ENCODE data around the gene MECP2.

- TF ChIP-seq, protein P1, sequence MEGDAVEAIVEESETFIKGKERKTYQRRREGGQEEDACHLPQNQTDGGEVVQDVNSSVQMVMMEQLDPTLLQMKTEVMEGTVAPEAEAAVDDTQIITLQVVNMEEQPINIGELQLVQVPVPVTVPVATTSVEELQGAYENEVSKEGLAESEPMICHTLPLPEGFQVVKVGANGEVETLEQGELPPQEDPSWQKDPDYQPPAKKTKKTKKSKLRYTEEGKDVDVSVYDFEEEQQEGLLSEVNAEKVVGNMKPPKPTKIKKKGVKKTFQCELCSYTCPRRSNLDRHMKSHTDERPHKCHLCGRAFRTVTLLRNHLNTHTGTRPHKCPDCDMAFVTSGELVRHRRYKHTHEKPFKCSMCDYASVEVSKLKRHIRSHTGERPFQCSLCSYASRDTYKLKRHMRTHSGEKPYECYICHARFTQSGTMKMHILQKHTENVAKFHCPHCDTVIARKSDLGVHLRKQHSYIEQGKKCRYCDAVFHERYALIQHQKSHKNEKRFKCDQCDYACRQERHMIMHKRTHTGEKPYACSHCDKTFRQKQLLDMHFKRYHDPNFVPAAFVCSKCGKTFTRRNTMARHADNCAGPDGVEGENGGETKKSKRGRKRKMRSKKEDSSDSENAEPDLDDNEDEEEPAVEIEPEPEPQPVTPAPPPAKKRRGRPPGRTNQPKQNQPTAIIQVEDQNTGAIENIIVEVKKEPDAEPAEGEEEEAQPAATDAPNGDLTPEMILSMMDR (IDR thresholded peaks at IDR 0.05; ENCODE audit: poor library complexity): no peak
- no peak for TF ChIP-seq EZH2 (IDR thresholded peaks at IDR 0.05; ENCODE audit: borderline replicate concordance)
Observed at GRCh38 chrX:154097003-154097588, 421 bp downstream of the MECP2 start.

All from hepatocyte (in vitro differentiated cells).